AG04449 (cell line): ENCODE measurements around the gene GRIK1.

Experiments used
- CTCF ChIA-PET: fragments of 350-600 bp; formaldehyde crosslinking; extraction: SDS; loops from one replicate; lab custom pipeline; 2021; ENCODE audit warnings: antibody characterized with exemption; lab: Yijun Ruan, JAX
- POLR2A ChIA-PET: fragments of 400-600, 350-600 bp; formaldehyde crosslinking; extraction: SDS; loops from one replicate; lab custom pipeline; 2020; ENCODE audit warnings: antibody characterized with exemption, inconsistent platforms; lab: Yijun Ruan, JAX
- DNase-seq: peaks from one replicate; pipeline ENCODE4 v3.0.0-alpha.2; 2010; ENCODE audit warnings: low read depth, low spot score
- H3K4me3 ChIP-seq: 2 replicates; pipeline ENCODE4 v1.5.1; 2011; ENCODE audit warnings: low read depth, mild to moderate bottlenecking, control low read depth, low read length
- TF ChIP-seq, protein P1 (sequence below): IDR thresholded peaks from one replicate; pipeline ENCODE4 v1.5.1; 2011; ENCODE audit warnings: mild to moderate bottlenecking, moderate library complexity, low read length, control low read depth, inconsistent platforms; ENCODE audit not compliant: insufficient read depth; ENCODE audit errors: missing control alignments

The GRIK1 gene

DNA sequence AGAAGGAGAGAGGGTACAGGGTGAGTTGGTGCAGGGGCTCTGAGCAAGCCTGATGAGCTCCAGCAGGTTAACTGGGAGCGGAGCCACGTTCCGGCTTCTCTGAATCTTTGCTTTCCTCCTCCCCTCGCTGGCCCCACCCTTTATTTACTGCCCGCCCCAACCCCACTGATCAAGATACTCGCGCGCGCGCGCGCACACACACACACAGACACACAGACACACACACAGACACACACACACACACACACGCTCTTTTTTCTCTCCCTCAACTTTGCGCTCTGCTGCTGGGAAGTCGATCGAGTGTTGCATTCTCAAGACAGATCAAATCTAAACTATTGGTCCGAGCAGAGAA is at the start of gene GRIK1:
GRIK1 (minus strand) TSS at position 73 of the 352 bp plus-strand sequence.
- ChIA-PET POLR2A (no interaction called here), CTCF (no interaction called here)
- TF ChIP-seq, protein P1, sequence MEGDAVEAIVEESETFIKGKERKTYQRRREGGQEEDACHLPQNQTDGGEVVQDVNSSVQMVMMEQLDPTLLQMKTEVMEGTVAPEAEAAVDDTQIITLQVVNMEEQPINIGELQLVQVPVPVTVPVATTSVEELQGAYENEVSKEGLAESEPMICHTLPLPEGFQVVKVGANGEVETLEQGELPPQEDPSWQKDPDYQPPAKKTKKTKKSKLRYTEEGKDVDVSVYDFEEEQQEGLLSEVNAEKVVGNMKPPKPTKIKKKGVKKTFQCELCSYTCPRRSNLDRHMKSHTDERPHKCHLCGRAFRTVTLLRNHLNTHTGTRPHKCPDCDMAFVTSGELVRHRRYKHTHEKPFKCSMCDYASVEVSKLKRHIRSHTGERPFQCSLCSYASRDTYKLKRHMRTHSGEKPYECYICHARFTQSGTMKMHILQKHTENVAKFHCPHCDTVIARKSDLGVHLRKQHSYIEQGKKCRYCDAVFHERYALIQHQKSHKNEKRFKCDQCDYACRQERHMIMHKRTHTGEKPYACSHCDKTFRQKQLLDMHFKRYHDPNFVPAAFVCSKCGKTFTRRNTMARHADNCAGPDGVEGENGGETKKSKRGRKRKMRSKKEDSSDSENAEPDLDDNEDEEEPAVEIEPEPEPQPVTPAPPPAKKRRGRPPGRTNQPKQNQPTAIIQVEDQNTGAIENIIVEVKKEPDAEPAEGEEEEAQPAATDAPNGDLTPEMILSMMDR = no peak
- peak within 1 kb of the TSS; percentile 48 for H3K4me3 ChIP-seq
- DNase-seq = no peak

DNA sequence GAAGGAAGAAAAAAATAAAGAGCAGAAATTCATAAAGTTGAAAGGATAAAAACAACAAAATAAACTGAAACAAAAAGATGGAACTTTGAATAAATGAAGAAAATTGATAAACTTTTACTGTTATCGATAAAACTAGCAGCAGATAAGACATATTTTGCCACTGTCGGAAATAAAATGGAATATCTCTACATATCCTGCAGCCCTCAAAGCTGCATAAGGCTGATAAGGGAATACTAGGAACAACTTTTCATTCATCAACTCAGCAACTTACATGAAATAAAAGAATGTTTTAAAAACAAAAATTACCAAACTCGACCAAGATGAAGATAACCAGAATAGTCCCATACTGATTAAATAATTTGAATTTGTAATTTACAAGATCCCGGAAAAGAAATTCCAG is 48.0 kb upstream of the GRIK1 start:
- H3K4me3 ChIP-seq = no peak overlapping the region
- no peak for DNase-seq
- CTCF ChIA-PET = no interaction called here
- TF ChIP-seq, protein P1 = no peak
- POLR2A ChIA-PET = no interaction called here

DNA sequence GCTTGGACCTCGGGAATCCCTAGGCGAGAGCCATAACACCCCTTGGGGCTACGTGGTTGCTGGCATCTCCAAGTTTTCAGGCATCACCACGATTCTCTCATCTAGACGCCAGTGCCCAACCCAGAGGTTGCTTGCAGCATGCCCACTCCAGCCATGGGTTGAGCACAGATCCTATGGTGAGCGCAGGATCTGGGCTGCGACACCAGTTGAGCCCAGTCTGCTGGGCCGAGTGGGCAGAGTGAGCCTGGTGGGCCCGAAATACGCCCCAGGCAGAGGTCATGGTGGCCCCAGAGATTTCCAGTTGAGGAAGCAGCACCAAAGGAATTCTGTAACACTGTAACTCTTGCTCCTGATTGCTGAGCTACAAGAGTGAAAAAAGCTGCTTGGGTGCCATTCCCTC is 46.1 kb upstream of the GRIK1 start:
- TF ChIP-seq, protein P1 = no peak
- no peak for DNase-seq
- ChIA-PET POLR2A (no interaction called here), CTCF (no interaction called here)
- no peak overlapping the region for H3K4me3 ChIP-seq

DNA sequence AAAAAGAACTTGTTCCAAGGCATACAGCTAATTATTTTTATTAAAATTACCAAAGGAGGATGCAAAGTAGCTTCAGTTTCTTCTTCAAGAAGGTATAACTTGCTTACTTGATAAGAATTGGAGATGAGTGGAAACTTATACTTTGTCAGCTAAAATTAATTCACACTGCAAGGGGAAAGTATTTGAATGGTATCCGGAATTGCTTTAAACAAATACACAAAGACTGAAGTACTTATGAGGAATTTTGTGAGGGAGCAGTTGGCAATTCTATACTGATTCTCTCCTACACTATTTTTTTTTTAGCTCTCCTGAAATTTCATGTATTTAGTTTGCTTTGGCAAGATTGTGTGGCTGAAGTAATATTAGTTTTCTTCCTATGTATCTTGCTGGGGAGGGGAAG is 39.2 kb upstream of the GRIK1 start:
- POLR2A ChIA-PET = no interaction called here
- no peak overlapping the region for H3K4me3 ChIP-seq
- no peak for DNase-seq
- CTCF ChIA-PET = no interaction called here
- TF ChIP-seq, protein P1 = no peak

DNA sequence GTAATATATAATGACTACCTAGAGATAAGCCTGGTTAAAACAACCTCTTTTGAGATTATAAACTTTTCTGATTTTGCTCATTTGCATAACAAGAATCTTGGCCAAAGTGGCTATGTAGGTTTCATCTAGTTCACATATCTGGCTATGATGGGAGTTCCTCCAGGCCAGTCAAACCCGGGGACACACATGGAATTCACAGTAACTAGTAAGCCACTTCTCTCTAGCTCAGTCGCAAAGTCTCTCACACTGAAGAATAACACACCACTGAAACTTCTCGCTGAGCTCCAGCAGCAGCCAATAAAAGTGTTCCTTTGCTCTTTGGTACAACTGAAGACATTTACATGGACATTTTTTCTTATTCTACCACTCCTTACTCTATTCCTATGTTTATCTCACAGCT is 36.0 kb upstream of the GRIK1 start:
- POLR2A ChIA-PET = no interaction called here

DNA sequence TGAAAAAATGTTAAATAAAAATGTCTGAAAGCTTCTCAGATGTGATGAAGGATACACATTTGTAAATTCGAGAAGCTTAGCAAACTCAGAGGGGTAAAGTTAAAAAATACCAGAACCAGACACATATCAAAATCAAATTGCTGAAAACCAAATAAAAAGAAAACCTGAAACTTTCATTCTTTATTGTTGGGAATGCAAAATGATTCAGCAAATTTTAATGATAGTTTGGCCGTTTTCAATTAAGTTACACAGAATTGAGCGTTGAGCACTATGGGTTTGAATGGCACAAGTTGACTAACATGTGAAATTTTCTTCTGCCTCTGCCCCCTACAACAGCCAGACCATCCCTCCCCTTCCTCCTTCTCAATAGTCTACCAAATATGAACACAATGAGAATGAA is 33.5 kb upstream of the GRIK1 start:
- H3K4me3 ChIP-seq = no peak overlapping the region
- DNase-seq = no peak
- TF ChIP-seq, protein P1 = no peak
- ChIA-PET CTCF (no interaction called here), POLR2A (no interaction called here)

More for the DNA sequence above, 36.0 kb upstream of the GRIK1 start:
- DNase-seq = no peak
- TF ChIP-seq, protein P1 = no peak
- no peak overlapping the region for H3K4me3 ChIP-seq
- CTCF ChIA-PET = no interaction called here
